ENCODE results near the gene ANKRD2. TPM values are rescaled to one million over a fixed set of nuclear protein-coding genes. Genes with fewer than 3 reads are reported as not detected.

ANKRD2 gene
- total and polyA plus RNA-seq, 2 donors (not counting 3 experiments of a cell fraction or from before 2014, with no cell fraction given), result 1.6 to 1.8 TPM

- Histone ChIP-seq H3K27ac (ENCODE audit: insufficient read depth, low read depth, low read length) (no peak overlapping the region), H3K9me3 (replicated peaks; ENCODE audit: control insufficient read depth, insufficient read depth, low read length) (no peaks in the 10 kb centered on the region), H3K79me2 (ENCODE audit: control insufficient read depth, insufficient read depth, low read length) (no peaks in the 10 kb centered on the region), H3K4me2 (ENCODE audit: insufficient read depth, low read length) (no peak overlapping the region), H4K20me1 (replicated peaks; ENCODE audit: control insufficient read depth, extremely low read depth, insufficient read depth, low read length) (no peaks in the 10 kb centered on the region), H3K4me3 (replicated peaks in 1 of 3; ENCODE audit: insufficient read depth in 1 of 3, low read depth in 1 of 3, low read length in 3 of 3) (no peak overlapping the region), H3K9ac (replicated peaks; ENCODE audit: extremely low read depth, insufficient read depth, low read length) (no peak overlapping the region), H3K9me1 (replicated peaks; ENCODE audit: control insufficient read depth, extremely low read depth, insufficient read depth, low read length) (no peaks in the 10 kb centered on the region), H2AFZ (ENCODE audit: low read depth, low read length) (no peak overlapping the region), H3K36me3 (ENCODE audit: control insufficient read depth in 2 of 2, extremely low read depth in 1 of 2, insufficient read depth in 2 of 2, low read length in 2 of 2) (no peaks in the 10 kb centered on the region), H3K4me1 (ENCODE audit: control insufficient read depth, extremely low read depth, insufficient read depth, low read length) (no peaks in the 10 kb centered on the region), H3K27me3 (ENCODE audit: control insufficient read depth in 2 of 2, insufficient read depth in 2 of 2, low read length in 2 of 2) (no peaks in the 10 kb centered on the region)
- FAIRE-seq (no peak), DNase-seq (ENCODE audit: low read depth, low spot score) (no peak)
- no TSS peak for BruUV-seq (replicated peaks)
- intact Hi-C loops (cut with micrococcal nuclease) (no loop called here), dilution Hi-C loops (cut with MboI; ENCODE audit: extremely low pct_ligation_motif_present, low sequenced_read_pairs) (no loop called here)
- ChIA-PET CTCF (interaction anchor here (0.8 to 2.0 kb wide), 7 partner anchors 10 to 29 kb away, joined by 3 to 10 read pairs (median 5); partner anchors contain the start of gene ANKRD2), POLR2A (no interaction called here)
- TF ChIP-seq EZH2 (IDR thresholded peaks at IDR 0.05; ENCODE audit: borderline replicate concordance, low read depth, low read length, severe bottlenecking) (no peak), MYC (IDR thresholded peaks at IDR 0.05; ENCODE audit: low read depth, low read length) (no peak), CTCF (IDR thresholded peaks at IDR 0.05; ENCODE audit: extremely low read depth in 1 of 2, insufficient read depth in 1 of 2, low read depth in 1 of 2, low read length in 2 of 2) (no peak), GATA2 (IDR thresholded peaks at IDR 0.05; ENCODE audit: insufficient read depth, insufficient read length, low read depth, low read length) (no peak)
Measured at GRCh38 chr10:97585439-97585811, 12.8 kb downstream of the ANKRD2 start.

GRCh38 chr10:97587183-97587582, 14.6 kb downstream of the ANKRD2 start:
- ChIA-PET POLR2A (no interaction called here), CTCF (interaction anchor here (1.0 to 2.0 kb wide), 3 partner anchors 12 to 26 kb away, joined by 4 to 8 read pairs (median 4); partner anchors contain the start of gene ANKRD2)
- H3K4me1 ChIP-seq (ENCODE audit: control insufficient read depth, extremely low read depth, insufficient read depth, low read length), result no peaks in the 10 kb centered on the region
- H3K4me2 ChIP-seq (ENCODE audit: insufficient read depth, low read length), result no peak overlapping the region
- BruUV-seq (replicated peaks), result no TSS peak
- H4K20me1 ChIP-seq (replicated peaks; ENCODE audit: control insufficient read depth, extremely low read depth, insufficient read depth, low read length), result no peaks in the 10 kb centered on the region
- H3K9ac ChIP-seq (replicated peaks; ENCODE audit: extremely low read depth, insufficient read depth, low read length), result no peak overlapping the region
- dilution Hi-C loops (cut with MboI; ENCODE audit: extremely low pct_ligation_motif_present, low sequenced_read_pairs) (no loop called here), intact Hi-C loops (cut with micrococcal nuclease) (no loop called here)
- no peaks in the 10 kb centered on the region for H3K9me1 ChIP-seq (replicated peaks; ENCODE audit: control insufficient read depth, extremely low read depth, insufficient read depth, low read length)
- DNase-seq (ENCODE audit: low read depth, low spot score), result no peak
- TF ChIP-seq POLR2AphosphoS5 (IDR thresholded peaks at IDR 0.05; ENCODE audit: insufficient read depth, low read depth, low read length), result no peak
- TF ChIP-seq POLR2A (IDR thresholded peaks at IDR 0.05; ENCODE audit: low read depth, low read length), result no peak
- H3K27me3 ChIP-seq (ENCODE audit: control insufficient read depth in 2 of 2, insufficient read depth in 2 of 2, low read length in 2 of 2), result no peaks in the 10 kb centered on the region
- H3K27ac ChIP-seq (ENCODE audit: insufficient read depth, low read depth, low read length), result no peak overlapping the region
- H3K4me3 ChIP-seq (replicated peaks in 1 of 3; ENCODE audit: insufficient read depth in 1 of 3, low read depth in 1 of 3, low read length in 3 of 3), result no peak overlapping the region
- H3K36me3 ChIP-seq (ENCODE audit: control insufficient read depth in 2 of 2, extremely low read depth in 1 of 2, insufficient read depth in 2 of 2, low read length in 2 of 2), result no peaks in the 10 kb centered on the region
- H2AFZ ChIP-seq (ENCODE audit: low read depth, low read length), result no peak overlapping the region
- H3K79me2 ChIP-seq (ENCODE audit: control insufficient read depth, insufficient read depth, low read length), result no peaks in the 10 kb centered on the region
- no peaks in the 10 kb centered on the region for H3K9me3 ChIP-seq (replicated peaks; ENCODE audit: control insufficient read depth, insufficient read depth, low read length)
- FAIRE-seq, result no peak

All from endothelial cell of umbilical vein (primary cell).